Mesendoderm (in vitro differentiated cells): Measurements from ENCODE around the gene BOD1L2.
A peak's percentile ranks its signal among the peaks of the same experiment; 100 is the strongest.

ENCODE experiments used
- DNase-seq: peaks from one replicate; pipeline ENCODE4 v3.0.0; 2013
- H2AK5ac ChIP-seq: 2 replicates; pipeline ENCODE4 v1.6.1; 2013; ENCODE audit warnings: low read length, inconsistent platforms
- H2BK120ac ChIP-seq: 2 replicates; pipeline ENCODE4 v1.6.1; 2013; ENCODE audit warnings: low read depth, mild to moderate bottlenecking, low read length, moderate library complexity, mixed read lengths
- H2BK15ac ChIP-seq: replicated peaks from 2 replicates; pipeline ENCODE4 v1.6.1; 2013; ENCODE audit warnings: low read depth, mild to moderate bottlenecking, moderate library complexity
- H2BK5ac ChIP-seq: 2 replicates; pipeline ENCODE4 v1.6.1; 2013; ENCODE audit warnings: low read length, inconsistent platforms
- H3K18ac ChIP-seq: 2 replicates; pipeline ENCODE4 v1.6.1; 2013; ENCODE audit warnings: mild to moderate bottlenecking, low read length, mixed read lengths
- H3K23ac ChIP-seq: one replicate; pipeline ENCODE4 v1.6.1; 2013; ENCODE audit warnings: low read length
- H3K27ac ChIP-seq: 2 replicates; pipeline ENCODE4 v1.5.1; 2013; ENCODE audit warnings: low read depth, mild to moderate bottlenecking, inconsistent platforms, low read length, moderate library complexity
- H3K27me3 ChIP-seq: 2 replicates; pipeline ENCODE4 v1.6.1; 2013; ENCODE audit warnings: low read length, control low read depth, mild to moderate bottlenecking, inconsistent platforms; ENCODE audit not compliant: insufficient read depth, poor library complexity
- H3K36me3 ChIP-seq: 2 replicates; pipeline ENCODE4 v1.6.1; 2013; ENCODE audit warnings: low read length, inconsistent platforms; ENCODE audit not compliant: control insufficient read depth, insufficient read depth
- H3K4ac ChIP-seq: one replicate; pipeline ENCODE4 v1.6.1; 2013; ENCODE audit warnings: low read depth, mild to moderate bottlenecking, low read length, moderate library complexity
- H3K4me1 ChIP-seq: 2 replicates; pipeline ENCODE4 v1.6.1; 2013; ENCODE audit warnings: low read depth, low read length, inconsistent platforms; ENCODE audit not compliant: control insufficient read depth
- H3K4me2 ChIP-seq: 2 replicates; pipeline ENCODE4 v1.6.1; 2013; ENCODE audit warnings: low read length
- H3K4me3 ChIP-seq: 2 replicates; pipeline ENCODE4 v1.5.1; 2013; ENCODE audit warnings: mild to moderate bottlenecking, low read length
- H3K56ac ChIP-seq: one replicate; pipeline ENCODE4 v1.6.1; 2013; ENCODE audit warnings: low read length
- H3K79me1 ChIP-seq: 2 replicates; pipeline ENCODE4 v1.6.1; 2013; ENCODE audit warnings: low read length, inconsistent platforms
- H3K79me2 ChIP-seq: 2 replicates; pipeline ENCODE4 v1.6.1; 2013; ENCODE audit warnings: mild to moderate bottlenecking, low read length; ENCODE audit not compliant: control insufficient read depth, insufficient read depth
- H3K9ac ChIP-seq: 2 replicates; pipeline ENCODE4 v1.6.1; 2013; ENCODE audit warnings: low read length, inconsistent platforms
- H4K5ac ChIP-seq: one replicate; pipeline ENCODE4 v1.6.1; 2013; ENCODE audit warnings: low read length
- H4K8ac ChIP-seq: one replicate; pipeline ENCODE4 v1.6.1; 2013; ENCODE audit warnings: low read depth, mild to moderate bottlenecking, control low read depth, low read length, moderate library complexity
- WGBS: extraction: QIAGEN DNeasy Blood & Tissue Kit; methylation state at CpG from one replicate; pipeline ENCODE4 v1.1.7; 2013; ENCODE audit warnings: low lambda C conversion rate, missing lambda C conversion rate; ENCODE audit not compliant: insufficient coverage; ENCODE audit errors: extremely low coverage; 5-methylcytosine and 5-hydroxymethylcytosine counted together

Gene BOD1L2

GRCh38 chr18:57143265-57143664 is 3.6 kb upstream of the BOD1L2 start:
- H3K56ac ChIP-seq, result no peak overlapping the region
- H4K5ac ChIP-seq, result no peak overlapping the region
- no peak overlapping the region for H2AK5ac ChIP-seq
- no peak overlapping the region for H3K23ac ChIP-seq
- no peaks in the 10 kb centered on the region for H3K79me2 ChIP-seq
- no peak for DNase-seq
- no peak overlapping the region for H2BK5ac ChIP-seq
- H3K4ac ChIP-seq, result no peak overlapping the region
- H3K4me2 ChIP-seq, result no peak overlapping the region
- H3K36me3 ChIP-seq, result no peaks in the 10 kb centered on the region
- H3K4me3 ChIP-seq, result no peak overlapping the region
- WGBS, result no CpG with 5 or more reads among the region's 1 CpG
- no peak overlapping the region for H3K27ac ChIP-seq
- no peak overlapping the region for H3K18ac ChIP-seq
- H3K9ac ChIP-seq, result no peak overlapping the region
- no peak overlapping the region for H2BK120ac ChIP-seq
- H3K27me3 ChIP-seq, result no peaks in the 10 kb centered on the region
- no peaks in the 10 kb centered on the region for H3K4me1 ChIP-seq
- no peak overlapping the region for H2BK15ac ChIP-seq
- no peaks in the 10 kb centered on the region for H3K79me1 ChIP-seq
- H4K8ac ChIP-seq, result no peak overlapping the region

- Histone ChIP-seq H3K18ac (no peak overlapping the region), H3K4ac (no peak overlapping the region), H3K27me3 (no peaks in the 10 kb centered on the region), H3K79me1 (no peaks in the 10 kb centered on the region), H2AK5ac (no peak overlapping the region), H3K27ac (no peak overlapping the region), H3K4me3 (no peak overlapping the region), H2BK120ac (no peak overlapping the region), H3K56ac (no peak overlapping the region), H3K4me1 (no peaks in the 10 kb centered on the region), H4K5ac (no peak overlapping the region), H4K8ac (no peak overlapping the region), H2BK15ac (no peak overlapping the region), H3K9ac (no peak overlapping the region), H3K23ac (no peak overlapping the region), H3K36me3 (no peaks in the 10 kb centered on the region), H3K79me2 (no peaks in the 10 kb centered on the region), H3K4me2 (no peak overlapping the region), H2BK5ac (no peak overlapping the region)
- WGBS, result no CpG with 5 or more reads among the region's 1 CpG
- DNase-seq, result no peak
These were observed 1.4 kb downstream of the BOD1L2 start for GRCh38 chr18:57148263-57148662.

GRCh38 chr18:57149051-57149450 is 2.2 kb downstream of the BOD1L2 start:
- H3K79me1 ChIP-seq, result no peaks in the 10 kb centered on the region
- H3K4me2 ChIP-seq, result no peak overlapping the region
- no peak overlapping the region for H4K8ac ChIP-seq
- H4K5ac ChIP-seq, result no peak overlapping the region
- no peak overlapping the region for H3K23ac ChIP-seq
- no peak overlapping the region for H3K4ac ChIP-seq
- no peak overlapping the region for H3K9ac ChIP-seq
- no peaks in the 10 kb centered on the region for H3K36me3 ChIP-seq
- H3K56ac ChIP-seq, result no peak overlapping the region
- no peaks in the 10 kb centered on the region for H3K4me1 ChIP-seq
- no peak overlapping the region for H2BK120ac ChIP-seq
- WGBS, result 100% methylated on average over 1 of the region's 1 CpG
- no peak overlapping the region for H2AK5ac ChIP-seq
- H3K18ac ChIP-seq, result no peak overlapping the region
- H2BK15ac ChIP-seq, result no peak overlapping the region
- H2BK5ac ChIP-seq, result no peak overlapping the region
- DNase-seq, result no peak
- no peak overlapping the region for H3K4me3 ChIP-seq
- no peaks in the 10 kb centered on the region for H3K79me2 ChIP-seq
- H3K27me3 ChIP-seq, result no peaks in the 10 kb centered on the region
- no peak overlapping the region for H3K27ac ChIP-seq

GRCh38 chr18:57149531-57149930 is 2.6 kb downstream of the BOD1L2 start:
- Histone ChIP-seq H3K27ac (no peak overlapping the region), H3K27me3 (no peaks in the 10 kb centered on the region), H3K23ac (no peak overlapping the region), H3K79me2 (no peaks in the 10 kb centered on the region), H3K56ac (no peak overlapping the region), H2BK5ac (no peak overlapping the region), H3K4me2 (no peak overlapping the region), H3K79me1 (no peaks in the 10 kb centered on the region), H4K5ac (no peak overlapping the region), H2BK120ac (no peak overlapping the region), H2BK15ac (no peak overlapping the region), H3K4me3 (no peak overlapping the region), H3K18ac (no peak overlapping the region), H3K9ac (no peak overlapping the region), H2AK5ac (no peak overlapping the region), H3K4me1 (no peaks in the 10 kb centered on the region), H3K4ac (no peak overlapping the region), H3K36me3 (no peaks in the 10 kb centered on the region), H4K8ac (no peak overlapping the region)
- WGBS, result no CpG with 5 or more reads among the region's 4 CpGs
- DNase-seq, result no peak

- Histone ChIP-seq H3K36me3 (no peaks in the 10 kb centered on the region), H4K5ac (no peak overlapping the region), H2BK120ac (no peak overlapping the region), H3K4me2 (no peak overlapping the region), H2BK5ac (no peak overlapping the region), H3K27ac (no peak overlapping the region), H2AK5ac (no peak overlapping the region), H3K56ac (no peak overlapping the region), H3K27me3 (no peaks in the 10 kb centered on the region), H3K4ac (no peak overlapping the region), H3K4me3 (no peak overlapping the region), H3K18ac (no peak overlapping the region), H3K79me2 (no peaks in the 10 kb centered on the region), H4K8ac (no peak overlapping the region), H2BK15ac (no peak overlapping the region), H3K9ac (no peak overlapping the region), H3K23ac (no peak overlapping the region), H3K79me1 (no peaks in the 10 kb centered on the region), H3K4me1 (no peaks in the 10 kb centered on the region)
- no peak for DNase-seq
- no CpG with 5 or more reads among the region's 7 CpGs for WGBS
These were observed 3.2 kb downstream of the BOD1L2 start for GRCh38 chr18:57150081-57150480.

GRCh38 chr18:57150828-57151227 is 3.9 kb downstream of the BOD1L2 start:
- Histone ChIP-seq H3K18ac (no peak overlapping the region), H3K23ac (no peak overlapping the region), H3K4me2 (no peak overlapping the region), H3K9ac (no peak overlapping the region), H3K79me2 (no peaks in the 10 kb centered on the region), H3K4me3 (no peak overlapping the region), H2BK5ac (no peak overlapping the region), H4K5ac (no peak overlapping the region), H2BK120ac (no peak overlapping the region), H3K79me1 (no peaks in the 10 kb centered on the region), H3K36me3 (no peaks in the 10 kb centered on the region), H3K4me1 (no peaks in the 10 kb centered on the region), H3K27me3 (no peaks in the 10 kb centered on the region), H2BK15ac (no peak overlapping the region), H3K27ac (no peak overlapping the region), H2AK5ac (no peak overlapping the region), H3K4ac (no peak overlapping the region), H3K56ac (no peak overlapping the region), H4K8ac (no peak overlapping the region)
- DNase-seq, result peak; percentile 54
- no CpG with 5 or more reads among the region's 7 CpGs for WGBS
